Measurements from ENCODE around the gene CDK5R2. TPM values are rescaled to one million over a fixed set of nuclear protein-coding genes. Genes with fewer than 3 reads are reported as not detected.

The CDK5R2 gene
- total RNA-seq, 1 experiment from 2014 or later: 0.44 TPM

DNA sequence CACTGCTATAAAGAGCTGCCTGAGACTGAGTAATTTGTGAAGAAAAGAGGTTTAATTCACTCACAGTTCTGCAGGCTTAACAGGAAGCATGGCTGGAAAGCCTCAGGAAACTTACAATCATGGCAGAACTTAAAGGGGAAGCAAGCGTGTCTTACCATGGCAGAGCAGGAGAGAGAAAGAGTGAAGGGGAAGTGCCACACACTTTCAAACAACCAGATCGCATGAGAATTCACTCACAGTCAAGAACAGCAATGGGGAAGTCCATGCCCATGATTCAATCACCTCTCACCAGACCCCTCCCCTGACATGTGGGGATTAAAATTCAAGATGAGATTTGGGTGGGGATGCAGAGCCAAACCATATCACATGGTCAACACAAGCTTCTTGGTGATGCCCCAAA, 34.7 kb upstream of the CDK5R2 start:
- TF ChIP-seq, protein P1, sequence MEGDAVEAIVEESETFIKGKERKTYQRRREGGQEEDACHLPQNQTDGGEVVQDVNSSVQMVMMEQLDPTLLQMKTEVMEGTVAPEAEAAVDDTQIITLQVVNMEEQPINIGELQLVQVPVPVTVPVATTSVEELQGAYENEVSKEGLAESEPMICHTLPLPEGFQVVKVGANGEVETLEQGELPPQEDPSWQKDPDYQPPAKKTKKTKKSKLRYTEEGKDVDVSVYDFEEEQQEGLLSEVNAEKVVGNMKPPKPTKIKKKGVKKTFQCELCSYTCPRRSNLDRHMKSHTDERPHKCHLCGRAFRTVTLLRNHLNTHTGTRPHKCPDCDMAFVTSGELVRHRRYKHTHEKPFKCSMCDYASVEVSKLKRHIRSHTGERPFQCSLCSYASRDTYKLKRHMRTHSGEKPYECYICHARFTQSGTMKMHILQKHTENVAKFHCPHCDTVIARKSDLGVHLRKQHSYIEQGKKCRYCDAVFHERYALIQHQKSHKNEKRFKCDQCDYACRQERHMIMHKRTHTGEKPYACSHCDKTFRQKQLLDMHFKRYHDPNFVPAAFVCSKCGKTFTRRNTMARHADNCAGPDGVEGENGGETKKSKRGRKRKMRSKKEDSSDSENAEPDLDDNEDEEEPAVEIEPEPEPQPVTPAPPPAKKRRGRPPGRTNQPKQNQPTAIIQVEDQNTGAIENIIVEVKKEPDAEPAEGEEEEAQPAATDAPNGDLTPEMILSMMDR (IDR thresholded peaks at IDR 0.05 in 2 of 3, conservative IDR thresholded peaks at IDR 0.05 in 1 of 3; ENCODE audit: borderline replicate concordance in 1 of 3, insufficient read depth in 1 of 3, low read depth in 2 of 3, low read length in 2 of 3): no peak
- TF ChIP-seq ZNF274 (IDR thresholded peaks at IDR 0.05; ENCODE audit: low read depth, low read length) (no peak), YY1 (IDR thresholded peaks at IDR 0.05; ENCODE audit: extremely low read depth, insufficient replicate concordance, low read depth, low read length) (no peak), EZH2 (IDR thresholded peaks at IDR 0.05) (no peak), ELF1 (IDR thresholded peaks at IDR 0.05; ENCODE audit: borderline replicate concordance, low read depth) (no peak)
- TF ChIP-seq, protein P2, sequence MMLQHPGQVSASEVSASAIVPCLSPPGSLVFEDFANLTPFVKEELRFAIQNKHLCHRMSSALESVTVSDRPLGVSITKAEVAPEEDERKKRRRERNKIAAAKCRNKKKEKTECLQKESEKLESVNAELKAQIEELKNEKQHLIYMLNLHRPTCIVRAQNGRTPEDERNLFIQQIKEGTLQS (IDR thresholded peaks at IDR 0.05): no peak
- H3K4me1 ChIP-seq (ENCODE audit: control insufficient read depth in 1 of 2, insufficient read depth in 2 of 2, low read length in 2 of 2): no peaks in the 10 kb centered on the region
- no peak overlapping the region for H3K9ac ChIP-seq (ENCODE audit: low read length)
- no peaks in the 10 kb centered on the region for H4K20me1 ChIP-seq (ENCODE audit: insufficient read depth)
- ChIA-PET CTCF (no interaction called here), POLR2A (no interaction called here), RAD21 (ENCODE audit: low non-redundant PET in 1 of 2, low total read pairs in 2 of 2, uncharacterized antibody in 2 of 2, unreplicated experiment in 2 of 2) (no interaction called here)
- DNase-seq (ENCODE audit: low read depth, low spot score) (no peak), ATAC-seq (no peak)
- H3K9me2 ChIP-seq (ENCODE audit: insufficient read depth): no peaks in the 10 kb centered on the region
- H2AFZ ChIP-seq (ENCODE audit: low read depth, low read length, poor library complexity, severe bottlenecking): no peak overlapping the region
- no peaks in the 10 kb centered on the region for H3K36me3 ChIP-seq (ENCODE audit: control insufficient read depth in 1 of 2, insufficient read depth in 2 of 2, low read length in 2 of 2)
- BruUV-seq (replicated peaks): no TSS peak
- H3K79me2 ChIP-seq (ENCODE audit: insufficient read depth, low read length): no peaks in the 10 kb centered on the region
- no peaks in the 10 kb centered on the region for H3K9me3 ChIP-seq (ENCODE audit: control insufficient read depth in 1 of 2, insufficient read depth in 1 of 2, low read depth in 1 of 2, low read length in 2 of 2)
- intact Hi-C loops (cut with micrococcal nuclease): no loop called here
- no peak overlapping the region for H3K27ac ChIP-seq (ENCODE audit: low read depth, low read length)
- H3K4me3 ChIP-seq (replicated peaks in 1 of 2; ENCODE audit: low read depth in 1 of 2, low read length in 2 of 2): no peak overlapping the region
- H3K27me3 ChIP-seq (ENCODE audit: insufficient read depth, low read length): no peaks in the 10 kb centered on the region
- H3K4me2 ChIP-seq (ENCODE audit: low read length): no peak overlapping the region

DNA sequence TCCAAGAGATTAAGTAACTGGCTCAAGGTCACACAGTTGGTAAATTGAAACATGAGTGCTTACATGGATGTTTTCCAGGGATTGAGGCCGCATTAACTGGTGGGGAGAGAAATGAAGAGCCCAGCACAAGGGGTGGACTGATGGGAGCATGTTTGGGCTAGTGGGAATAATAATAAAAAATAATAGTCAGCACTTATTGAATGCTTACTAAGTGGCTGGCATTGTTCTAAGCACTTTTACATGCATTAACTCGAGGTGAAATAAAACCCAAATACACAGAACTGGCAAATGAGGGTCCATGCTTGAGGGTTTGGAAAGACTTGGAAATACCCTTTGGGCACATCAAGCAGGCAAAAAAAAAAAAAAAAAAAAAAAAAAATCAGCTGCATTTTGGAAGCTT, 34.0 kb upstream of the CDK5R2 start:
- BruUV-seq (replicated peaks): no TSS peak
- ChIA-PET POLR2A (no interaction called here), CTCF (no interaction called here)
- TF ChIP-seq FOSL1 (IDR thresholded peaks at IDR 0.05; ENCODE audit: low read depth) (no peak), POLR2A (IDR thresholded peaks at IDR 0.05; ENCODE audit: borderline replicate concordance, extremely low read depth, insufficient read depth, insufficient read length) (no peak), RAD21 (IDR thresholded peaks at IDR 0.05; ENCODE audit: low read depth) (no peak), ZNF274 (IDR thresholded peaks at IDR 0.05; ENCODE audit: low read depth, low read length) (no peak), JUND (IDR thresholded peaks at IDR 0.05) (no peak), ELF1 (IDR thresholded peaks at IDR 0.05; ENCODE audit: borderline replicate concordance, low read depth) (no peak), EZH2 (IDR thresholded peaks at IDR 0.05) (no peak), POLR2AphosphoS5 (IDR thresholded peaks at IDR 0.05; ENCODE audit: low read depth, low read length) (no peak), EZH2phosphoT487 (IDR thresholded peaks at IDR 0.05; ENCODE audit: borderline replicate concordance) (no peak), ZFX (IDR thresholded peaks at IDR 0.05) (no peak), SRF (IDR thresholded peaks at IDR 0.05; ENCODE audit: low read depth) (no peak), SP1 (IDR thresholded peaks at IDR 0.05; ENCODE audit: low read depth) (no peak)
- TF ChIP-seq, protein P3, sequence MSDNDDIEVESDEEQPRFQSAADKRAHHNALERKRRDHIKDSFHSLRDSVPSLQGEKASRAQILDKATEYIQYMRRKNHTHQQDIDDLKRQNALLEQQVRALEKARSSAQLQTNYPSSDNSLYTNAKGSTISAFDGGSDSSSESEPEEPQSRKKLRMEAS (IDR thresholded peaks at IDR 0.05): no peak
- TF ChIP-seq, protein P1 (IDR thresholded peaks at IDR 0.05 in 2 of 3, conservative IDR thresholded peaks at IDR 0.05 in 1 of 3; ENCODE audit: borderline replicate concordance in 1 of 3, insufficient read depth in 1 of 3, low read depth in 2 of 3, low read length in 2 of 3): no peak
- TF ChIP-seq, protein P2 (IDR thresholded peaks at IDR 0.05): no peak

More for the DNA sequence above, 34.0 kb upstream of the CDK5R2 start:
- intact Hi-C loops (cut with micrococcal nuclease): no loop called here
- RAD21 ChIA-PET (ENCODE audit: low non-redundant PET in 1 of 2, low total read pairs in 2 of 2, uncharacterized antibody in 2 of 2, unreplicated experiment in 2 of 2): no interaction called here
- Histone ChIP-seq H3K36me3 (ENCODE audit: control insufficient read depth in 1 of 2, insufficient read depth in 2 of 2, low read length in 2 of 2) (no peaks in the 10 kb centered on the region), H3K27me3 (ENCODE audit: insufficient read depth, low read length) (no peaks in the 10 kb centered on the region), H3K79me2 (ENCODE audit: insufficient read depth, low read length) (no peaks in the 10 kb centered on the region), H3K9ac (ENCODE audit: low read length) (no peak overlapping the region), H3K4me3 (replicated peaks in 1 of 2; ENCODE audit: low read depth in 1 of 2, low read length in 2 of 2) (no peak overlapping the region), H3K4me2 (ENCODE audit: low read length) (no peak overlapping the region), H4K20me1 (ENCODE audit: insufficient read depth) (no peaks in the 10 kb centered on the region), H3K4me1 (ENCODE audit: control insufficient read depth in 1 of 2, insufficient read depth in 2 of 2, low read length in 2 of 2) (no peaks in the 10 kb centered on the region), H3K27ac (ENCODE audit: low read depth, low read length) (no peak overlapping the region), H3K9me3 (ENCODE audit: control insufficient read depth in 1 of 2, insufficient read depth in 1 of 2, low read depth in 1 of 2, low read length in 2 of 2) (no peaks in the 10 kb centered on the region), H2AFZ (ENCODE audit: low read depth, low read length, poor library complexity, severe bottlenecking) (no peak overlapping the region), H3K9me2 (ENCODE audit: insufficient read depth) (no peaks in the 10 kb centered on the region)
- DNase-seq (ENCODE audit: low read depth, low spot score) (no peak), ATAC-seq (no peak)

Data from HCT116 (cell line).